IMR-90 (cell line): ENCODE data around the gene LHFPL5. TPM values are rescaled to one million over a fixed set of nuclear protein-coding genes. Genes with fewer than 3 reads are reported as not detected.

Experiments used
- ATAC-seq: fragments of 200-7000 bp; cut with Tn5 transposase; 2 replicates; pipeline ENCODE4 v1.9.1; 2020; ENCODE audit warnings: low read depth, mild to moderate bottlenecking, moderate library complexity
- BruUV-seq: library from RNA; stranded (reverse); fragments of 400-500 nt; replicated peaks from 2 replicates; lab custom pipeline; 2021; lab: Mats Ljungman, UMichigan
- CTCF ChIA-PET: fragments of 300-600 bp; formaldehyde crosslinking; extraction: SDS; loops from one replicate; lab custom pipeline; 2021; ENCODE audit warnings: antibody characterized with exemption; lab: Yijun Ruan, JAX
- POLR2A ChIA-PET: fragments of 300-600 bp; sonication (Branson Sonifier 250); formaldehyde crosslinking; loops from one replicate; lab custom pipeline; 2022; ENCODE audit warnings: antibody characterized with exemption; ENCODE audit not compliant: unreplicated experiment; lab: Charles Lee
- DNase-seq: peaks from one replicate; pipeline ENCODE4 v3.0.0; 2013
- H2AFZ ChIP-seq: replicated peaks from 2 replicates; pipeline ENCODE3; 2013; ENCODE audit warnings: low read length, mild to moderate bottlenecking; ENCODE audit not compliant: poor library complexity
- H2AK5ac ChIP-seq: 2 replicates; pipeline ENCODE4 v1.6.1; 2013; ENCODE audit warnings: low read depth, low read length, inconsistent platforms
- H2AK9ac ChIP-seq: replicated peaks from 2 replicates; pipeline ENCODE3; 2013; ENCODE audit warnings: mild to moderate bottlenecking, low read depth, low read length, moderate library complexity; ENCODE audit not compliant: poor library complexity
- H2BK120ac ChIP-seq: 2 replicates; pipeline ENCODE4 v1.6.1; 2013; ENCODE audit warnings: low read depth, low read length, inconsistent platforms
- H2BK15ac ChIP-seq: 3 replicates; pipeline ENCODE4 v1.6.1; 2013; ENCODE audit warnings: low read depth, low read length, inconsistent platforms
- H2BK20ac ChIP-seq: 2 replicates; pipeline ENCODE4 v1.6.1; 2013; ENCODE audit warnings: low read depth, mild to moderate bottlenecking, inconsistent platforms, low read length, moderate library complexity
- H2BK5ac ChIP-seq: 2 replicates; pipeline ENCODE4 v1.6.1; 2013; ENCODE audit warnings: mild to moderate bottlenecking, low read depth, low read length, inconsistent platforms; ENCODE audit not compliant: poor library complexity, severe bottlenecking
- H3K14ac ChIP-seq: replicated peaks from 2 replicates; pipeline ENCODE4 v1.6.1; 2013; ENCODE audit warnings: low read depth, low read length, inconsistent platforms
- H3K18ac ChIP-seq: 2 replicates; pipeline ENCODE4 v1.6.1; 2013; ENCODE audit warnings: low read depth, low read length, control low read depth
- H3K23ac ChIP-seq: 2 replicates; pipeline ENCODE4 v1.6.1; 2013; ENCODE audit warnings: low read depth, low read length, inconsistent platforms
- H3K27ac ChIP-seq: 2 replicates; pipeline ENCODE4 v1.5.1; 2013; ENCODE audit warnings: mild to moderate bottlenecking, control low read depth, low read length; ENCODE audit not compliant: insufficient read depth
- H3K27me3 ChIP-seq: 2 replicates; pipeline ENCODE4 v1.6.1; 2013; ENCODE audit warnings: low read length; ENCODE audit not compliant: control insufficient read depth, insufficient read depth
- H3K36me3 ChIP-seq: 2 replicates; pipeline ENCODE4 v1.6.1; 2013; ENCODE audit warnings: low read length, mixed read lengths; ENCODE audit not compliant: control insufficient read depth, insufficient read depth
- H3K4ac ChIP-seq: 2 replicates; pipeline ENCODE4 v1.6.1; 2013; ENCODE audit warnings: low read depth, low read length, inconsistent platforms
- H3K4me1 ChIP-seq: 2 replicates; pipeline ENCODE4 v1.6.1; 2013; ENCODE audit warnings: low read length, mixed read lengths; ENCODE audit not compliant: control insufficient read depth, insufficient read depth
- H3K4me2 ChIP-seq: 2 replicates; pipeline ENCODE4 v1.6.1; 2013; ENCODE audit warnings: low read depth, mild to moderate bottlenecking, control low read depth, low read length, moderate library complexity
- H3K4me3 ChIP-seq: 2 replicates; pipeline ENCODE4 v1.5.1; 2013; ENCODE audit warnings: low read depth, mild to moderate bottlenecking, control low read depth, low read length, moderate library complexity; ENCODE audit not compliant: insufficient read depth
- H3K56ac ChIP-seq: 2 replicates; pipeline ENCODE4 v1.6.1; 2013; ENCODE audit warnings: low read length, inconsistent platforms; ENCODE audit not compliant: insufficient read depth; ENCODE audit errors: extremely low read depth
- H3K79me1 ChIP-seq, 2 experiments: 2 replicates each; pipeline ENCODE4 v1.6.1; 2013; ENCODE audit warnings: low read length in 2 of 2, inconsistent platforms in 1 of 2, low read depth in 1 of 2
- H3K9ac ChIP-seq: 2 replicates; pipeline ENCODE4 v1.6.1; 2013; ENCODE audit warnings: low read depth, low read length, control low read depth
- H3K9me1 ChIP-seq: 2 replicates; pipeline ENCODE4 v1.6.1; 2013; ENCODE audit warnings: low read length, inconsistent platforms; ENCODE audit not compliant: insufficient read depth
- H3K9me3 ChIP-seq: 2 replicates; pipeline ENCODE4 v1.6.1; 2013; ENCODE audit warnings: low read length; ENCODE audit not compliant: control insufficient read depth, insufficient read depth
- H4K20me1 ChIP-seq: 2 replicates; pipeline ENCODE4 v1.6.1; 2013; ENCODE audit warnings: low read length, inconsistent platforms; ENCODE audit not compliant: insufficient read depth
- H4K5ac ChIP-seq: 2 replicates; pipeline ENCODE4 v1.6.1; 2013; ENCODE audit warnings: mild to moderate bottlenecking, low read depth, low read length, control low read depth
- H4K8ac ChIP-seq, 2 experiments: 2 replicates each; pipeline ENCODE4 v1.6.1; 2013; ENCODE audit warnings: low read depth in 2 of 2, low read length in 2 of 2, control low read depth in 1 of 2, inconsistent platforms in 1 of 2
- H4K91ac ChIP-seq: 2 replicates; pipeline ENCODE4 v1.6.1; 2013; ENCODE audit warnings: low read depth, low read length, inconsistent platforms; ENCODE audit not compliant: insufficient read depth
- BHLHE40 ChIP-seq: fragments of 150-350 bp; IDR thresholded peaks from 2 replicates; pipeline ENCODE4 v1.6.1; 2016; ENCODE audit warnings: mild to moderate bottlenecking, low read depth, low read length
- CEBPB ChIP-seq: IDR thresholded peaks from 2 replicates; pipeline ENCODE4 v1.6.1; 2012; ENCODE audit warnings: low read depth, low read length, improper control_type of control experiment
- CHD1 ChIP-seq: IDR thresholded peaks from 2 replicates; pipeline ENCODE4 v1.6.1; 2012; ENCODE audit warnings: low read depth, low read length, improper control_type of control experiment
- FOS ChIP-seq: fragments of 150-350 bp; IDR thresholded peaks from 2 replicates; pipeline ENCODE4 v1.6.1; 2016; ENCODE audit warnings: low read depth, low read length
- MAFK ChIP-seq: IDR thresholded peaks from 2 replicates; pipeline ENCODE4 v1.6.1; 2012; ENCODE audit warnings: low read depth, low read length, improper control_type of control experiment
- MAZ ChIP-seq: IDR thresholded peaks from 2 replicates; pipeline ENCODE4 v1.6.1; 2012; ENCODE audit warnings: low read depth, mild to moderate bottlenecking, low read length, improper control_type of control experiment, moderate library complexity, borderline replicate concordance
- MXI1 ChIP-seq: IDR thresholded peaks from 2 replicates; pipeline ENCODE4 v1.6.1; 2012; ENCODE audit warnings: low read depth, mild to moderate bottlenecking, low read length, moderate library complexity, borderline replicate concordance
- NFE2L2 ChIP-seq: fragments of 150-350 bp; IDR thresholded peaks from 2 replicates; pipeline ENCODE4 v1.6.1; 2016; ENCODE audit warnings: low read depth, mild to moderate bottlenecking, low read length
- POLR2A ChIP-seq: IDR thresholded peaks from 2 replicates; pipeline ENCODE4 v1.6.1; 2012; ENCODE audit warnings: mild to moderate bottlenecking, low read depth, low read length
- RAD21 ChIP-seq: IDR thresholded peaks from 2 replicates; pipeline ENCODE4 v1.6.1; 2012; ENCODE audit warnings: low read length, improper control_type of control experiment
- RCOR1 ChIP-seq: IDR thresholded peaks from 2 replicates; pipeline ENCODE4 v1.6.1; 2012; ENCODE audit warnings: mild to moderate bottlenecking, low read length, improper control_type of control experiment; ENCODE audit not compliant: insufficient replicate concordance
- RFX5 ChIP-seq: IDR thresholded peaks from 2 replicates; pipeline ENCODE4 v1.8.0; 2012; ENCODE audit warnings: low read depth, mild to moderate bottlenecking, low read length, moderate library complexity
- SMC3 ChIP-seq: fragments of 150-350 bp; IDR thresholded peaks from 2 replicates; pipeline ENCODE4 v1.6.1; 2016; ENCODE audit warnings: low read depth, mild to moderate bottlenecking, antibody characterized with exemption, low read length, moderate library complexity
- WGBS, 2 experiments: methylation state at CpG; one replicate each; pipeline versions ENCODE4 v1.1.5 to v1.1.7; 2013; ENCODE audit warnings: missing lambda C conversion rate in 2 of 2; ENCODE audit not compliant: insufficient read length in 1 of 2; ENCODE audit errors: extremely low coverage in 2 of 2; 5-methylcytosine and 5-hydroxymethylcytosine counted together
- dilution Hi-C: fragments of 300-500 bp; cut with HindIII; formaldehyde crosslinking; loops from one replicate; pipeline ENCODE4 v1.14.3; 2018; ENCODE audit warnings: low sequenced_read_pairs; ENCODE audit not compliant: unreplicated experiment
- in situ Hi-C: fragments of 300-500 bp; cut with MboI; formaldehyde crosslinking; loops from 3 replicates; pipeline ENCODE4 v1.14.3; 2019; ENCODE audit warnings: low sequenced_read_pairs, inconsistent platforms, mixed read lengths
- intact Hi-C: fragments of 100-400 bp; cut with micrococcal nuclease; formaldehyde crosslinking; loops from 2 replicates; pipeline ENCODE4 v1.10.0; 2022
- polyA plus RNA-seq, 3 experiments: library from polyadenylated mRNA; depleted of rRNA; stranded (reverse); fragments of >200 nt; gene quantifications; 2 replicates each; pipeline ENCODE4 v1.2.3, GENCODE V29; 2012; ENCODE audit warnings: low replicate concordance in 1 of 3
- total RNA-seq: library from RNA; depleted of rRNA; stranded (reverse); fragments of >200 nt; gene quantifications from 2 replicates; pipeline ENCODE4 v1.2.3, GENCODE V29; 2012
- TF ChIP-seq, protein P1 (sequence below): fragments of 150-350 bp; IDR thresholded peaks from 2 replicates; pipeline ENCODE4 v1.6.1; 2017; ENCODE audit warnings: mild to moderate bottlenecking, antibody characterized with exemption, low read length, low read depth
- TF ChIP-seq, protein P2 (sequence below): fragments of 150-350 bp; IDR thresholded peaks from 2 replicates; pipeline ENCODE4 v1.6.1; 2016; ENCODE audit warnings: low read depth, mild to moderate bottlenecking, low read length, moderate library complexity, borderline replicate concordance
- TF ChIP-seq, protein P3 (sequence below): conservative IDR thresholded peaks from 2 replicates; pipeline ENCODE4 v1.5.1; 2012; ENCODE audit warnings: mild to moderate bottlenecking, low read depth, low read length, improper control_type of control experiment

Gene LHFPL5
- total and polyA plus RNA-seq, 2 of the 4 experiments (the other 2 are of a cell fraction), result not detected

DNA sequence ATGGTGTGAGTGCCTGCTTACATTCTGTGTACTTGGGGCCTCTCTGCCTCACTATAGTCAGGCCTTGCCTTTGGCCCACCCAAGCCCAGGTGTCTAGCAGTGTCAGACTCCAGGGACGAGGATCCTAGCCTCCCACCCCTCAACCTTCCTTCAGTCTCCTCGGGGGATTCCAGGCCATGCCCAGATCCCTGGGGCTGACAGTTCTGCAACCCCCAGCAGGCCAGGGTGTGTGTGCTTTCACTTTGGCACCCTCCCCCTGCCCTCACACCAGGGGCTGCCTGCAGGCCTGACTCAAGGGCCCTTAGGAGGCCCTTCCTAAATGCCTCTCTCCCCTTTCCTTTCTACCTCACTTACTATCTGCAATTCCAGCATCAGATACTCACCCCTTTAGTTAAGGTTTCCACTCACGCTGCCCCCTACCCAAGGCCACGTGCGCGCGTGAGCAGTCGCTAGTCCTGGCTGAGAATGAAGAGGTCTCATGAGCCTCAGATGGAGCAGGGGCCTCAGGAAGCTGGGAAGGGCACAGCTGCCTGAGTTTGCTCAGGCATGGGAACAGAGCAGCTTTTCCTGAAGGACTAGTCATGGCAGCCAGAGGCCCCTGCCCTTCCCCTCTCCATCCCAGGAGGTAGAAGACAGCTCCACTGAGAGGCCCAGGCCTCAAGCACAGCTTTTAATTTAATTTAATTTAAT is 7.2 kb upstream of the LHFPL5 start:
- H3K4ac ChIP-seq, result no peak overlapping the region
- H4K20me1 ChIP-seq, result no peaks in the 10 kb centered on the region
- H3K9me3 ChIP-seq, result no peaks in the 10 kb centered on the region
- H3K9me1 ChIP-seq, result no peaks in the 10 kb centered on the region; the same call in 1 of the 2 replicates
- no peak overlapping the region for H2BK120ac ChIP-seq
- no peak overlapping the region for H3K27ac ChIP-seq
- WGBS, 2 experiments, result 56% methylated on average over 8 of the region's 8 CpGs; no CpG with 5 or more reads in 1 of the 2 experiments
- no peaks in the 10 kb centered on the region for H3K79me1 ChIP-seq
- DNase-seq (no peak), ATAC-seq (no peak)
- H4K91ac ChIP-seq, result no peak overlapping the region
- no peak overlapping the region for H2BK5ac ChIP-seq
- no peak overlapping the region for H3K18ac ChIP-seq
- H3K9ac ChIP-seq, result no peak overlapping the region
- no peak overlapping the region for H3K4me3 ChIP-seq
- H3K27me3 ChIP-seq, result peaks cover 41% of the 10 kb centered on the region
- no peak overlapping the region for H2AK9ac ChIP-seq
- no peak overlapping the region for H2AFZ ChIP-seq
- intact Hi-C loops, result loop anchor here (1.0 kb wide), 1 partner anchor 11 kb away; no protein-coding TSS in a partner anchor
- H4K5ac ChIP-seq, result no peak overlapping the region
- no peak overlapping the region for H2AK5ac ChIP-seq
- CTCF ChIA-PET, result interaction anchor here (1.5 to 2.2 kb wide), 2 partner anchors 11 kb away, joined by 4 to 7 read pairs; no protein-coding TSS in a partner anchor
- H2BK15ac ChIP-seq, result no peak overlapping the region
- H3K14ac ChIP-seq, result no peak overlapping the region
- H3K4me1 ChIP-seq, result no peaks in the 10 kb centered on the region
- no peak for TF ChIP-seq CEBPB
- TF ChIP-seq RCOR1, result no peak
- TF ChIP-seq RAD21, result no peak
- no peak for TF ChIP-seq BHLHE40
- TF ChIP-seq, protein P1, sequence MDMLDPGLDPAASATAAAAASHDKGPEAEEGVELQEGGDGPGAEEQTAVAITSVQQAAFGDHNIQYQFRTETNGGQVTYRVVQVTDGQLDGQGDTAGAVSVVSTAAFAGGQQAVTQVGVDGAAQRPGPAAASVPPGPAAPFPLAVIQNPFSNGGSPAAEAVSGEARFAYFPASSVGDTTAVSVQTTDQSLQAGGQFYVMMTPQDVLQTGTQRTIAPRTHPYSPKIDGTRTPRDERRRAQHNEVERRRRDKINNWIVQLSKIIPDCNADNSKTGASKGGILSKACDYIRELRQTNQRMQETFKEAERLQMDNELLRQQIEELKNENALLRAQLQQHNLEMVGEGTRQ, result no peak
- no peak for TF ChIP-seq MXI1
- no peak for TF ChIP-seq MAFK
- TF ChIP-seq, protein P2, sequence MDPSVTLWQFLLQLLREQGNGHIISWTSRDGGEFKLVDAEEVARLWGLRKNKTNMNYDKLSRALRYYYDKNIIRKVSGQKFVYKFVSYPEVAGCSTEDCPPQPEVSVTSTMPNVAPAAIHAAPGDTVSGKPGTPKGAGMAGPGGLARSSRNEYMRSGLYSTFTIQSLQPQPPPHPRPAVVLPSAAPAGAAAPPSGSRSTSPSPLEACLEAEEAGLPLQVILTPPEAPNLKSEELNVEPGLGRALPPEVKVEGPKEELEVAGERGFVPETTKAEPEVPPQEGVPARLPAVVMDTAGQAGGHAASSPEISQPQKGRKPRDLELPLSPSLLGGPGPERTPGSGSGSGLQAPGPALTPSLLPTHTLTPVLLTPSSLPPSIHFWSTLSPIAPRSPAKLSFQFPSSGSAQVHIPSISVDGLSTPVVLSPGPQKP, result no peak
- TF ChIP-seq, protein P3, sequence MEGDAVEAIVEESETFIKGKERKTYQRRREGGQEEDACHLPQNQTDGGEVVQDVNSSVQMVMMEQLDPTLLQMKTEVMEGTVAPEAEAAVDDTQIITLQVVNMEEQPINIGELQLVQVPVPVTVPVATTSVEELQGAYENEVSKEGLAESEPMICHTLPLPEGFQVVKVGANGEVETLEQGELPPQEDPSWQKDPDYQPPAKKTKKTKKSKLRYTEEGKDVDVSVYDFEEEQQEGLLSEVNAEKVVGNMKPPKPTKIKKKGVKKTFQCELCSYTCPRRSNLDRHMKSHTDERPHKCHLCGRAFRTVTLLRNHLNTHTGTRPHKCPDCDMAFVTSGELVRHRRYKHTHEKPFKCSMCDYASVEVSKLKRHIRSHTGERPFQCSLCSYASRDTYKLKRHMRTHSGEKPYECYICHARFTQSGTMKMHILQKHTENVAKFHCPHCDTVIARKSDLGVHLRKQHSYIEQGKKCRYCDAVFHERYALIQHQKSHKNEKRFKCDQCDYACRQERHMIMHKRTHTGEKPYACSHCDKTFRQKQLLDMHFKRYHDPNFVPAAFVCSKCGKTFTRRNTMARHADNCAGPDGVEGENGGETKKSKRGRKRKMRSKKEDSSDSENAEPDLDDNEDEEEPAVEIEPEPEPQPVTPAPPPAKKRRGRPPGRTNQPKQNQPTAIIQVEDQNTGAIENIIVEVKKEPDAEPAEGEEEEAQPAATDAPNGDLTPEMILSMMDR, result no peak
- TF ChIP-seq POLR2A, result no peak
- no peak for TF ChIP-seq FOS
- no peak for TF ChIP-seq CHD1
- no peak for TF ChIP-seq NFE2L2
- no peak for TF ChIP-seq RFX5
- no peak for TF ChIP-seq SMC3
- TF ChIP-seq MAZ, result no peak
- no peak overlapping the region for H3K23ac ChIP-seq
- no peak overlapping the region for H2BK20ac ChIP-seq
- in situ Hi-C loops, result no loop called here
- no peak overlapping the region for H3K4me2 ChIP-seq
- H3K56ac ChIP-seq, result no peak overlapping the region
- BruUV-seq, result no TSS peak
- dilution Hi-C loops, result no loop called here
- no peak overlapping the region for H4K8ac ChIP-seq
- POLR2A ChIA-PET, result no interaction called here
- H3K36me3 ChIP-seq, result no peaks in the 10 kb centered on the region
